ENCODE results near the gene COL17A1. TPM values are rescaled to one million over a fixed set of nuclear protein-coding genes. Genes with fewer than 3 reads are reported as not detected.

Gene COL17A1
- total RNA-seq, 1 experiment from 2014 or later, result 0.73 TPM

- CTCF ChIA-PET, result interaction anchor here (0.7 kb wide), 1 partner anchor 64 kb away, joined by 3 read pairs; no protein-coding TSS in a partner anchor
- Mint-ChIP-seq H3K36me3 (ENCODE audit: insufficient read depth, unreplicated experiment) (no peaks in the 10 kb centered on the region), H3K27me3 (ENCODE audit: unreplicated experiment) (no peaks in the 10 kb centered on the region), H3K4me1 (ENCODE audit: low read depth, unreplicated experiment) (no peaks in the 10 kb centered on the region), H3K27ac (ENCODE audit: unreplicated experiment) (no peak overlapping the region), H3K4me3 (ENCODE audit: low read depth, unreplicated experiment) (no peak overlapping the region), H3K9me3 (ENCODE audit: low read depth, unreplicated experiment) (no peaks in the 10 kb centered on the region)
- no peak for DNase-seq
- TF ChIP-seq CTCF (IDR thresholded peaks at IDR 0.05; ENCODE audit: unreplicated experiment), result no peak
- intact Hi-C loops (cut with micrococcal nuclease; ENCODE audit: unreplicated experiment), result no loop called here
- no TSS peak for BruUV-seq (replicated peaks)
These were observed 45.3 kb downstream of the COL17A1 start for GRCh38 chr10:104040382-104040781.

DNA sequence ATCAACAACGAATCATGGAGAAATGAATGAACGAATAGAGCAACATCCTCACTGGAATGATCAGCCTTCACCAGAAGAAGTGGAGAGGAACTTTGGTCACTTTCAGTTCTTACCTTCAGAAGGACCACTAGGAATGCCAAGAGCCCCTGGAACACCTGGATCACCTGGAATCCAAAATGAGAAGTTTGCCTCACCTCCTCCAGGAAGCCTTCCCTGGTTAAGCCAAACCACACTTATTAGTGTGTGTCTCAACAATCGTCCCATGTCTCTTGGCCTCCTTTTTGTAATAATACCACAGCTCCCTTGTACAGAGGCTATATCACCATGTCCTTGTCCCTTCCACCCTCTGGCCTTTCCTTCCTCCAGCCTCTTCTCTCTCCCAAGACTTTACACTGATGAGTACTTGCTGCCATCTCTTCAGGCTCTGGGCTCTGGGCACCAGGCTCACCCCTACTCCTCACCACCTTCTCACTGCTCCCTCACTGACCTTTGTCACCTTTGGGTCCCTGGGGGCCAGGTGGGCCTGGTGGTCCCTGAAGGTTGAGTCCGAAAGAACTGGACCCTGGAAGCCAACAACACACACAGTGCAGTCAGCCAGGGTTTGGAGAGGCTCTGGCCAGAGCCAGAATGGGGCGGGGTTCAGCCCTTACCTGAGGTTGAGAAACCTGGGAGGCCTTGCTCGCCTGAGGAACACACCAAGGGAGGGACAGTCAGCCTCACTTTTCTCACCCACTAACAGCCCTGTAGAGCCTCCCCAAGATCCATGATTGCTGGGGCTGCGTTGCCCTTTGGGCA is 46.5 kb downstream of the COL17A1 start:
- no peak for TF ChIP-seq CTCF (IDR thresholded peaks at IDR 0.05; ENCODE audit: unreplicated experiment)
- Mint-ChIP-seq H3K27ac (ENCODE audit: unreplicated experiment) (no peak overlapping the region), H3K36me3 (ENCODE audit: insufficient read depth, unreplicated experiment) (no peaks in the 10 kb centered on the region), H3K4me1 (ENCODE audit: low read depth, unreplicated experiment) (no peaks in the 10 kb centered on the region), H3K27me3 (ENCODE audit: unreplicated experiment) (no peaks in the 10 kb centered on the region), H3K4me3 (ENCODE audit: low read depth, unreplicated experiment) (no peak overlapping the region), H3K9me3 (ENCODE audit: low read depth, unreplicated experiment) (no peaks in the 10 kb centered on the region)
- CTCF ChIA-PET, result interaction anchor here (0.7 kb wide), 1 partner anchor 63 kb away, joined by 3 read pairs; no protein-coding TSS in a partner anchor
- intact Hi-C loops (cut with micrococcal nuclease; ENCODE audit: unreplicated experiment), result no loop called here
- no peak for DNase-seq
- BruUV-seq (replicated peaks), result no TSS peak

GRCh38 chr10:104038537-104038936 is 47.1 kb downstream of the COL17A1 start:
- H3K27ac Mint-ChIP-seq (ENCODE audit: unreplicated experiment), result no peak overlapping the region
- CTCF ChIA-PET, result no interaction called here
- BruUV-seq (replicated peaks), result no TSS peak
- DNase-seq, result no peak
- H3K4me1 Mint-ChIP-seq (ENCODE audit: low read depth, unreplicated experiment), result no peaks in the 10 kb centered on the region
- H3K36me3 Mint-ChIP-seq (ENCODE audit: insufficient read depth, unreplicated experiment), result no peaks in the 10 kb centered on the region
- TF ChIP-seq CTCF (IDR thresholded peaks at IDR 0.05; ENCODE audit: unreplicated experiment), result no peak
- no peaks in the 10 kb centered on the region for H3K27me3 Mint-ChIP-seq (ENCODE audit: unreplicated experiment)
- no peak overlapping the region for H3K4me3 Mint-ChIP-seq (ENCODE audit: low read depth, unreplicated experiment)
- intact Hi-C loops (cut with micrococcal nuclease; ENCODE audit: unreplicated experiment), result no loop called here
- no peaks in the 10 kb centered on the region for H3K9me3 Mint-ChIP-seq (ENCODE audit: low read depth, unreplicated experiment)

GRCh38 chr10:104037261-104037951 is 48.3 kb downstream of the COL17A1 start:
- intact Hi-C loops (cut with micrococcal nuclease; ENCODE audit: unreplicated experiment), result no loop called here
- TF ChIP-seq CTCF (IDR thresholded peaks at IDR 0.05; ENCODE audit: unreplicated experiment), result no peak
- Mint-ChIP-seq H3K27me3 (ENCODE audit: unreplicated experiment) (no peaks in the 10 kb centered on the region), H3K4me3 (ENCODE audit: low read depth, unreplicated experiment) (no peak overlapping the region), H3K27ac (ENCODE audit: unreplicated experiment) (no peak overlapping the region), H3K36me3 (ENCODE audit: insufficient read depth, unreplicated experiment) (peaks cover 6% of the 10 kb centered on the region), H3K9me3 (ENCODE audit: low read depth, unreplicated experiment) (no peaks in the 10 kb centered on the region), H3K4me1 (ENCODE audit: low read depth, unreplicated experiment) (no peaks in the 10 kb centered on the region)
- no peak for DNase-seq
- CTCF ChIA-PET, result no interaction called here
- BruUV-seq (replicated peaks), result no TSS peak

Measured in Calu3 (cell line).